WERI-Rb-1 (cell line): ENCODE data around the gene PRXL2B.
"Not testable (repeated sequence)": the region's sequence is repeated elsewhere in the genome, so short reads cannot be mapped to it uniquely, and the experiment has no call there.

Source experiments
- DNase-seq: peaks from one replicate; pipeline ENCODE4 v3.0.0-alpha.2; 2020
- H3K27ac ChIP-seq: fragments of 250-450 bp; sonication (Bioruptor Pico); 2 replicates; pipeline ENCODE4 v1.5.1; 2020; ENCODE audit warnings: mild to moderate bottlenecking, moderate library complexity
- H3K27me3 ChIP-seq: fragments of 250-450 bp; sonication (Bioruptor Pico); 2 replicates; pipeline ENCODE4 v1.5.1; 2021; ENCODE audit warnings: mild to moderate bottlenecking, low read depth, moderate library complexity; ENCODE audit not compliant: insufficient read depth, severe bottlenecking
- H3K36me3 ChIP-seq: fragments of 250-450 bp; sonication (Bioruptor Pico); 2 replicates; pipeline ENCODE4 v1.5.1; 2020; ENCODE audit warnings: mild to moderate bottlenecking, moderate library complexity
- H3K4me3 ChIP-seq: 2 replicates; pipeline ENCODE4 v1.5.1; 2011; ENCODE audit warnings: low read depth, mild to moderate bottlenecking, control low read depth, low read length
- H3K9me3 ChIP-seq: fragments of 250-450 bp; sonication (Bioruptor Pico); 2 replicates; pipeline ENCODE4 v1.5.1; 2021; ENCODE audit warnings: mild to moderate bottlenecking, moderate library complexity; ENCODE audit not compliant: severe bottlenecking
- CTCF ChIP-seq: IDR thresholded peaks from 2 replicates; pipeline ENCODE4 v1.5.1; 2011; ENCODE audit warnings: low read depth, mild to moderate bottlenecking, control low read depth, inconsistent platforms, low read length

PRXL2B gene

DNA sequence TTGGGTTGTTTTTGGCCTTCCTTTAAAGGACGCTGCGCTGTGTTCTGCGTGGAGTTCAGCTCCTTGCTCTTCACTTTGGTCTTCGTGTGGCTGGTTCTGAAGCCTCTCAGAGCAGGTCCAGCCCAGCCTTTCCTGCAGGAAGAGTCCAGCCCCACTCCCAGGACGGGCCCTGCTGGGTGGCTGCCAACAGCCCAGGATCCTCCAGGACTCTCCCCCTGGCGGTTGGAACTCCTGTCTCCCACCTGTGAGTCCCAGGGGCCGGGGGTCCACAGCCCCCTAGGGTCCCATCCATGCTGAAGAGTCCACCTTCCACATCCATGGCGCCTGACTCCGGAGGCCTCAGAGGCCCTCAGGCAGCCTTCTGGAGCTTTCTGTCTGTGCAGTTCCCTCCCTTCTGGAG, 35.0 kb upstream of the PRXL2B start:
- H3K27ac ChIP-seq, H3K36me3 ChIP-seq, H3K4me3 ChIP-seq, H3K27me3 ChIP-seq, DNase-seq, H3K9me3 ChIP-seq: not testable (repeated sequence)

DNA sequence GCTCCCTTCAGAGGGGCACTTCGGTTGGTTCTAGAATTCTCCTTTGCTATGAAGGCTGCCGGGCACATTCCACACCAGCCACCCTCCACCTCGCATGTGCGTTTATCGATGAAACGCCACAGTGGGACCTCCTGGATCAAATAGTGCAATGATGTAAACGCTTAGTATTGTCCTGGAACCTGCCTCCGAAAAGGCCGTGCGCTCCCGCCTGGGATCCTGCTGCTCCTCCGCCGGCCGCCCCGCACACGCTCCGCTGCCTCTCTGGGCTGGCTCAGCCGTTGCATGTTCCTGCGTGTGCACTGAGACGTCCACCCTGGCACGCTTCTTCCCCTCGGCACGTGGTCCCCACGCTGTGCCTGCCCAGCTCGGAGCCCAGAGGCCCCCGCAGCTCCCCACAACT, 34.4 kb upstream of the PRXL2B start:
- TF ChIP-seq CTCF: no peak
- Histone ChIP-seq H3K27ac (no peak overlapping the region), H3K27me3 (no peaks in the 10 kb centered on the region), H3K4me3 (no peak overlapping the region), H3K36me3 (no peaks in the 10 kb centered on the region), H3K9me3 (no peaks in the 10 kb centered on the region)
- DNase-seq: no peak

GRCh38 chr1:2553076-2553475, 33.5 kb upstream of the PRXL2B start:
- not testable (repeated sequence) for H3K9me3 ChIP-seq, H3K27me3 ChIP-seq, H3K36me3 ChIP-seq, H3K27ac ChIP-seq, DNase-seq, H3K4me3 ChIP-seq

GRCh38 chr1:2553871-2554620, 32.5 kb upstream of the PRXL2B start:
- H3K27me3 ChIP-seq: no peaks in the 10 kb centered on the region

DNA sequence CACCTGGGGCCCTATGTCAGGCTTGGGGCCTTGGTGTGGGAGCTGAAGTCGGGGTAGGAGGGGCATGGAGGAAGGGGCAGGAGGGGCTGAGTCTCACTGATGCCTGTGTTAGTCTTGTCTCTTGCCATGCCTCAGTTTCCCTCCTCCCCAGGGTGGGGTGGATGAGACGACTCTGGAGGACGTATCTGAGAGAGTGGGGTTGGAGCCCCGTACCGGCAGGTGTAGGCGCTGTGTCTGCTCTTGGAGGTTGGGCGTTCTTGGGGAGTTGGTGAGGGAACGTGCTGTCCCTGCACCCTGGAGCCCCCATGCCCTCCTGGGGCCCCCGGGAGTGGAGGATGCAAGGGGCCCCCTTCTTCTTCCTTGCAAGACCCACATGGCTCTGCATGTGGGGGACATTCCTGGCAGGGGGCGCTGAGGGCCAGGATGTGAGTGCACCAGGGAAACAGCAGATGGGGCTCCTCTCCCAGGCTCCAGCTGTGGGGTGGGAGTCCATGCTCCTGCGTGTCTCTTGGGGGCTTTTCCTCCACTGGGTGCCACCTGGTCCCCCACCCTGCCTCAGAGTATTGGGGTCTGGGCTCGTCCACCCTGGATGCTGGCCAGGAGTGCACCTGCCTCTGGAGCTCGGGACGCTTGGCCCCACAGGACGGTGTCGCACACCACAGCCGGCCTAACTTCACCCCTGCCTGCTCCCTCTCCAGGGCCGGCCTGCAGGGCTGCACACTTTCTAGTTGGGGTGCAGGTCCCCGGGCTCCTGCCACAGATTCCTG, 31.8 kb upstream of the PRXL2B start:
- Histone ChIP-seq H3K4me3 (no peak overlapping the region), H3K9me3 (no peaks in the 10 kb centered on the region), H3K27ac (no peak overlapping the region), H3K27me3 (no peaks in the 10 kb centered on the region), H3K36me3 (no peaks in the 10 kb centered on the region)
- peak; percentile 55 for DNase-seq
- peak; percentile 84 for TF ChIP-seq CTCF

More at GRCh38 chr1:2553871-2554620, 32.5 kb upstream of the PRXL2B start:
- Histone ChIP-seq H3K36me3 (no peaks in the 10 kb centered on the region), H3K4me3 (no peak overlapping the region), H3K9me3 (no peaks in the 10 kb centered on the region), H3K27ac (no peak overlapping the region)
- TF ChIP-seq CTCF: no peak
- DNase-seq: peak; percentile 6

- no peak for DNase-seq
- no peak overlapping the region for H3K27ac ChIP-seq
- no peak for TF ChIP-seq CTCF
- H3K4me3 ChIP-seq: no peak overlapping the region
- H3K27me3 ChIP-seq: no peaks in the 10 kb centered on the region
- no peaks in the 10 kb centered on the region for H3K36me3 ChIP-seq
- H3K9me3 ChIP-seq: no peaks in the 10 kb centered on the region
Observed at GRCh38 chr1:2555634-2556276, 30.8 kb upstream of the PRXL2B start.
